Fibroblast of skin of back (primary cell): ENCODE data around the gene MRPL11.
"Not testable (repeated sequence)": the region's sequence is repeated elsewhere in the genome, so short reads cannot be mapped to it uniquely, and the experiment has no call there.

ENCODE experiments used
- DNase-seq: peaks from one replicate; pipeline ENCODE4 v3.0.0-alpha.2; 2013

Gene MRPL11

DNA sequence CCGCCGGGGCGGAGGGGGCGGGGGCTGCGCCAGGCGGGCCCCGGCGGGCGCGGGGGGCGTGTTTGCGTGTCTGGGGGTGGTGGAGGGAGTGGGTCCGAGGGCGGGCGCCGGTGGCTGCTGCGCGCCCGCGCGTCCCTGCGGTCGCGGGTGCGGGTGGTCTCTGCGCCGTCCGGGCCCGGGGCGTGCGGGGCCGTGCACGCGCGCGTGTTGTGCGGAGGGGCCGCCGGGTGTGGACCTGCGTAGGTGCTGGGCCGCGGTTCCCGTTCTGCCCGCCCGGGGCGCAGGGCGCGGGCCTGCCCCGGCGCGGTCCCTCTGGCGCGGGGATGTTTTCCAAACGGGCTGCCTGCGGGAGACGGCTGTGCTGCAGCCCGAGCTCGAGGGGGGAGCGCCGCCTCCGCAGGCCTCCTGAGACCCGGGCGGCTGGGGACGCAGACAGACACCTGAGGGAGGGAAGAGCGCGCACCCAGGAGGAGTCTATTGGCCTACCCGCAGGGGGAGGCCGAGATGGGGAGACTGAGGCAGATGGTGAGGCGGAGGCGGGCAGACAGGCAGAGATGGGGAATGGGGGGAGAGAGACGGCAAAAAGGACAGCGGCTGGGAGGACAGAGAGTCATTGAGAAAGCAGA is 28.5 kb upstream of the MRPL11 start:
- peak; percentile 26 for DNase-seq

DNA sequence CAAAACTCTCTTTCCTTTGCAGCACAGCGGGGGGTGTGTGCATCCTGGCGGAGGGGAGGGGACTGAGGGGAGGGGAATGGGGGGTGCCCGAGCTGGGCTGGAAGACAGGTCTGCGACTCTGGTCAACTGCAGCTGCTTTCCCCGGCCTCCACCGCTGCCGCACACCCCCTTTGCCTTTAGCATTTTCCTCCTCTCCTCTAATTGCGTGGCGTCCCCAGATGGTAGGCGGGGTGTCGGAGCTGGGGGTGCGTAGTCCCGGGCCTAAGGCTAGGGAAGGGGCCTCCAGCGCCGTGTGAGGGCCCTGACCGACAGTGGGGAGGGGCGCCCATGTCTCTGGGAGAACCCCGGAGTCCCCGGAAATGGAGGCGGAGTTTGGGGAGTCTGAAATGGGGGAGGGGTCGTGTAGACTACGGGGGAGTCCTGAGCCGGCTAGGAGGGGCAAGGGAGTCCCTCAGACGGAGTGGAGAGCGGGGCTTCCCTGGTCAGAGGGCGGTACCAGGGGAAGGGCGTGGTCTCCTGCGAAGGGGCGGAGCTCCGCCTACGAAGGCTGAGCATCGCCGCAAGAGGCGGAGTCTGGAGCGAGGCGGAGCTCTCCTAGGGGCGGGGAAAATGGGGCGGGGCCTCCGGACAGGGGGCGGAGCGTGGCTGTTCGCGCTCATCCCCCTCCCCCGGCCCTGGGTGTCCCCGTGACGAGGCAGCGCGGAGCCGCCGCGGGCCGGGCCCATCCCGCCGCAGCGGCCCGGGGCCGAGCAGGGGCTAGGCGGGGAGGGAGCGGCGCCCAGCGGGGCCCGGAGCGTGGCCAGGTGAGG is 27.8 kb upstream of the MRPL11 start, which contains the start of gene PELI3:
TSS of gene PELI3 (plus strand) at position 681 of the 809 bp plus-strand sequence. CDS start 1,224 bp downstream, outside the sequence.
- peak; percentile 85 for DNase-seq

DNA sequence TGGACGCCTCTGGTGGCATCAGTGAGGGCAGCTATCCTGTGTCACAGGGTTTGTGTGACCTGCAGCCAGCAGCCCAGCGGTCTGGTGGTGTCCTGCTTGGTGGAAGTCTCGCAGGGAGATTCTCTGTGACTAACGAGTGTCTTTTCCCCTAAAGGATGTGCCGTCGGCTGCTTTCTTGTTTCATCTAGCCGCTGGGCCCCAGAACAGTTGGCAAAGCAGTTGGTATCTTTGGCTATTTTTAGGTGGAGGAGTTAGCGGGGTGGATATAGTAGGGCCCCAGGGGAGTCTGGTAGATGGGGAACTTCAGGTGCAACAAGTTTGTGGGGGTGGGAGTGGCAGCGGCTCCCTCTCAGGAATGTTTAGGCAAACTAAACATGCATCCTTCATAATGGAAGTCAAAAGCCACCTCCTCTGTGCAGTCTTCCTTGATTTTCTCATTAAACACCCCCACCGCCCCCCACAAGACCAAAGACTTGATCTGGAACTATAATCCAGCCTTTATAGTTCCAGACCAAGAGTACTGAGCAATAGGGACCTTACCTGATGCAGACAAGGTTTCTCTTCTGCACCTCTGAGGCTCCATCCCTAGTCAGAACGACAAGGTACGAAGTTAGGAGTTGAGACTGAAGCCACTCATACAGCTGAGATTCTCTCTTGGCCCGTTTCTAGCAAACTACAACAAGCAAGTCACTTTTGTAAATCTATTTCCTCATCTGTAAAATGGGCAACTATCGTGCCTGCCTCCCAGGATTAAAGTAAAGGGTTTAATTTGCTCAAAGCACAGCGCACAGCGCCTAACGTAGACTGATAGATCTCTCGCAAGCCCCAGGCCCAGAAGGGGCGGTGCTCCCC is 27.0 kb upstream of the MRPL11 start:
- DNase-seq = no peak

DNA sequence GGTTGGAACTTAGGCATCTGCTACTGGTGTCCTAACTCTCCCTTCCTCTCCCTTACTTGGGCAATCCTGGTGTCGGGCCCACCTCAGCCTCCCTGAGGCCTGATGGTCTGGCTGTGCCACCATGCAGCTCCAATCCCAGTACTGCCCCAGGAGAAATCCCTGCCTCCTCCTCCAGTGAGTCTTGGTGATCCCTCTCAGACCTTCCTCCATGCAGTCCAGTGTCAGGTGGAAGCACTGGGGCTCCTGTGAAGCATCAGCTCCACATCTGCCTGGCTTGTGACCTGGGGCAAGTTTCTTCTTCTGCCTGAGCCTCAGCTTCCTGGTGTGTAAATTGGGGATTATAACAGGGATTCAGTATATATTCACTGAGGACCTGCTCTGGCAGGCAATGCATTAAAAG is 26.3 kb upstream of the MRPL11 start:
- DNase-seq = no peak

DNA sequence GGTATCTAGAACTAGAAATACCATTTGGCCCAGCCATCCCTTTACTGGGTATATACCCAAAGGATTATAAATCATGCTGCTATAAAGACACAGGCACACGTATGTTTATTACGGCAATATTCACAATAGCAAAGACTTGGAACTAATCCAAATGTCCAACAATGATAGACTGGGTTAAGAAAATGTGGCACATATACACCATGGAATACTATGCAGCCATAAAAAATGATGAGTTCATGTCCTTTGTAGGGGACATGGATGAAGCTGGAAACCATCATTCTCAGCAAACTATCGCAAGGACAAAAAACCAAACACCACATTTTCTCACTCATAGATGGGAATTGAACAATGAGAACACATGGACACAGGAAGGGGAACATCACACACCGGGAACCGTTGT is 25.5 kb upstream of the MRPL11 start:
- not testable (repeated sequence) for DNase-seq

DNA sequence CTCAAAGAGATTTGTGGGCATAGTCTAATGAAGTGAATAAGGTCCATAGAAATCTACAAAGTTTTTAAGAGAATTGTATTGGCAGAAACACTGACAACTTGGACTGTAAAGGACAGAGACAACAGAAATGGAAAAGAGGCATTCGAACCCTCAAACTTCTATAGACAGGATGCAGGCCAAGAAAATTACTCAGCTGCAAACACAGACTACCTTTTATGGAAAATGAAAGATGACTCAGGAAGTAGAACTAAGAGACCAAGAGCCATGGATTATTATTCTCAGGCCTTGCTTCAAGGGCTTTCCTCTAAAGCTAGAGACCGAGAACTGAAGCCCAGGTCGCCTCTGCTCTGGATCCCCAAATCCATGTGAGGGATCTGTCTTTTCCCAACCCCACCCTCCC is 24.3 kb upstream of the MRPL11 start:
- DNase-seq = no peak

DNA sequence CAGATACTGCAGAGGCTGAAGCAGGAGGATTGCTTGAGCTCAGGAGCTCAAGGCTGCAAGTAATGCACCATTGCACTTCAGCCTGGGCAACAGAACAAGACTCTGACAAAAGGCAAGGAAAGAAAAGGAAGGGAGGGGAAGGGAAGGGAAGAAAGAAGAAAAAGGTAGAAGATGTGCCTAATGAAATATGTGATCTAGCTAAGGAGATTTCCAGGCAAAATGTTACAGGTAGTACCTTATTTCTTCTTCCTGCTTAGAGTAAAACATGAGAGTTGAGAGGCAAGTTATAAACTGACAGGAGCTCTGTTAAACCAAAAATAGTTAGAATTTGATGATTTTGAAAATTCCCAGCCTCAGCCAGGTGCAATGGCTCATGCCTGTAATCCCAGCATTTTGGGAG is 23.4 kb upstream of the MRPL11 start:
- DNase-seq = no peak

DNA sequence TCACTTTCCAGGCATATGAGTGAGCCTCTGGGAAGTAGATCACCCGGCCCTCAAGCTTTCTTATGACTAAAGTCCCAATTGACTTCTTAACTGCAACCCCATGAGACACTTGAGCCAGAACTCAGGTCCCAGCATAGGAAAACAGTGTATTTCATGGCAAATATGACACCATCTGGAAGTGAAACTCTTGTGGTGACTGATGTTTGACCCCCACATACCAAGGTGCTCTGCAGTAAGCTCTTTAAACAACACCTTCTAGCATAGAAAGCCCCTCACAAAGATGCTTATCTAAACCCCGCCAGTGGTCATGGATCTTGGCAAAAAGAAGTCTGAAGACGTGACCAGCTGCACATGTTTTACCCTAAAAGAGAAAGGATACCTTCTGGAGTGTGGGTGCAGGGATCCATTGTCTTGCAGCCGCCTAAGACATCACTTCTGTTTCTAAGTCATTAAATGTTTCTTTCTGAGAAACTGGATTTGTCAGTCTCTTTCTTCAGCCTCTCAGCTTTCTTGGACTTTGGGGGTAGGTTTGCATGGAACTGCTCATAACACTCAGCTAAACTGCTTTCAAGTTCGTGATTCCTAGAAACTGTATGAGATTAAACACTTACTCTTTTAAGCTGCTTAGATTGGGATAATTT is 20.6 kb upstream of the MRPL11 start:
- DNase-seq = no peak

DNA sequence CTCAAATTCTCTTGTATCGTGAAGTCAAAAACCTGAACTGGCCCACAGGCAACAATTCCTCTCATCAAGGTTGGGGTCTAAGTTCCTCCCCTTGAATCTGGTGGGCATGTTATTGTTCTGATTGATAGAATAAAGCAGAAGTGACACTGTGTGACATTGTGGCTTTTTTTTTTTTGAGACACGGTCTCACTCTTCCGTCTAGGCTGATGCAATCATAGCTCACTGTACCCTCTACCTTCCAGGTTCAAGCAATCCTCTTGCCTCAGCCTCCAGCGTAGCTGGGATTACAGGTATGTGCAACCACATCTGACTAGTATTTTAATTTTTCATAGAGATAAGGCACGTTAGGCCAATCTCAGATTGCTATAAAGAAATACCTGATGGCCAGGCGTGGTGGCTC is 19.2 kb upstream of the MRPL11 start:
- DNase-seq = no peak

DNA sequence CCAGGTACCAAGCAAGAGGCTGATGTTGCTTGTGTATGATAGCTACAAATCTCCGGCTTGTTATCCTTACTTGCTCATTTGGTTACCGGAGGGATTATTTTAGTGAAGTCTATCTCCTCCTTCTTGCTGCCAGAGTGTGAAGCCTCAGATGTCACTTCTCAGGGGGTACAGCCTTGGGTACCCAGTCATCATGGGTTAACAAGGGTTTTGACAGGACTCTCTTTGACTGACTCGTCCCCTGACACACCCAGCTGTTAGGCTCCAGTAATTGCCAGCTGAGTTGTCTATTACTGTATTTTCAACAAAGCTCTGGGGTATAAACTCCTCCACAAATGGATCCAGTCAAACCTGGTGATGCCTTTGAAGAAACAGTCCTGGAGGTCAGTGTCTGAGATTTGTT is 16.2 kb upstream of the MRPL11 start:
- DNase-seq = no peak

DNA sequence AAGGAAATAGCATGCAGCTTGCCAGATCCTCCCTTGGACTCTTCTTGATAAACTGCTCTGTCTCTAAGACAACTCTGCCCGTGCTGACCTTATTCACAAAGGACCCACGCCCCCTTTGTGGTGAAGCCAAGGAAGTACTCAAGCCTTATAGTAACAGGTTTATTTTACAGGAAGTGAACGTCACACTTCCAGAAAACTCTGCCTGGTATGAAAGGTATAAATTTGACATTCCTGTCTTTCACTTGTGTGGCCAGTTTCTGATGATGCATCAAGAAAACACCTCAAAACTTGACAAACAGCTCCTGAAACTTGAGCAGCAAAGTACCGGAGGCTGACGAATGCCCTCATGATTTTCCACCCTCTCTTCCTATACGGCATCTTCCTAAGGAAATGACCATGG is 15.6 kb upstream of the MRPL11 start:
- no peak for DNase-seq

DNA sequence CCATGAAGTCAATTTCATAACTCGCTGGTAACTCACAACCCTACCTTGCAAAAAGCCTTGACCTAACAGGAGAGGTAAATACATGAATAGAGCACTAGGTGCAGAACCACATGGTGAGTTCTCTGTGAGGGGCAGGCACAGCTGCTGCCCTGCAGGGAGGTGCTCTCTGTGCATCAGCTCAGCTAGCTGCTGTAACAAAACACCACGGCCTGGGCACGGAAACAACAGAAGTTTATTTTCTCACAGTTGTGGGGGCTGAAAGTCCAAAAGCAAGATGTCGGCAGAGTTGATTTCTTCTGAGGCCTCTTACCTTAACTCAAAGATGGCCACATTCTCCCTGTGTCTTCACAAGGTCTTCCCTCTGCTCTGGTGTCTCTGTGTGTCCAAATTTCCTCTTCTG is 13.0 kb upstream of the MRPL11 start:
- no peak for DNase-seq

DNA sequence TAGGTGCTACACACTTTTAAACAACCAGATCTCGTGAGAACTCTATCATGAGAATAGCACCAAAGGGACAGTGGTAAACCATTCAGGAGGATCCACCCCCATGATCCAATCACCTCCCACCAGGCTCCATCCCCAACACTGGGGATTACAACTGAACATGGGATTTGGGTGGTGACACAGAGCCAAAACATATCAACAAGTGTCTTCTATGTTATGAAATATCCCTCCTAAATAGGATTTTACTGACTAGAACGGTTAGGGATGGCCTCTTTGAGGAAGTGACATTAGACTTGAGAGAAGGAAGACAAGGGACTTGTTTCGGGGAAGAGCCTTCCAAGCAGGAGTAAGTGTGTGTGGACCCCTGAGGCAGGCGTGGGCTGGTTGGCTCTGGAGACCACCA is 11.9 kb upstream of the MRPL11 start:
- no peak for DNase-seq

DNA sequence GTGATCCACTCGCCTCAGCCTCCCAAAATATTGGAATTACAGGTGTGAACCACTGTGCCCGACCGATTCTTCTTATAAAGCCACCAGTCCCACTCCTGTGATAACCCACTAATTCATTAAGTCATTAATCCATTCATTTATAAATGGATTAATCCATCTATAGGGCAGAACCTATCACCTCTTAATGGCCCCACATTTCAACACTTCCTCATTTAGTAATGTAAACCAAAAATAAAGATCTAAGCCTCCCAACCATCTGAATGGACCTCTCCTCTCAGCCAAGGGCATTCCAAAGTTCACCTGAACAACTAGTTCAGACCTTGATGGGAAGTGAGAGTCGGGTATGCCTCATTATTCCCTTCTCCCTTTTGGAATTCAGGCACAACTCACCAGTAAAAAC is 9.9 kb upstream of the MRPL11 start:
- no peak for DNase-seq

DNA sequence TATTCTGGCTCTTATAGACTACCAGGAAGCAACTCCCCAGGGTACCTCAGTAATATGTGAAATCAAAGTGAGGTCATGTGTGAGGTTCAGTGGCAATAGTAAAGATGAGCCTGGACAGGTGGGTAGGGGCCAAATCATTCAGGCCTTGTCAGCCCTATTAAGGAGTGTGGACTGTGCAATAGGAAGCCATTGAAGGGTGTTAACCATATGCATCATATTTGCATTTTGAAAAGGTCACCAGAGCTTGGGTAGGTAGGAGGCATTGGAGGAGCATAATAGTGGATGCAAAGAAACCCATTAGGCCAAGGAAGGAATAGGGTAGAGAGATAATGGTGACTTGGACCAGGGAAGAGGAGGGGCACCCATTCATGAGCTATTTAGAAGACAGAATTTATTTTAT is 8.4 kb upstream of the MRPL11 start:
- DNase-seq = no peak

DNA sequence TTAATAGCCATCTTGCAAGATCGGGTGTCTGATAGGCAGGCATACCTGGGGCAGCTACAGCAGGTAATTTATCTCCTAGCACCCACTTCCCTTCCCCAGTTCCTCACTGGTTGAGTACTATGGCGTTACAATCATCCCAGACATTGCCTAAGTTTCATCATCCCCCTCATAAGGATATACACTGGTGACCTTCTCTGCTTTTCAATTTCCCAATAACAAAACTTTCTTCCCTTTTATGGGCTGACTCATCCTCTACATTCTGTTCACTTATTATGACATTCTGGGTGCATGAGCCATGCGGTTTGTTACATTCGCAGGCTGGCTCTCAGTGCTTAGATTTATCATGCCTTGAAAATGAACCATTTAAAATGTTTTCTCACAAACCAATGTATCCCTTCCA is 5.0 kb upstream of the MRPL11 start:
- DNase-seq = peak; percentile 53

DNA sequence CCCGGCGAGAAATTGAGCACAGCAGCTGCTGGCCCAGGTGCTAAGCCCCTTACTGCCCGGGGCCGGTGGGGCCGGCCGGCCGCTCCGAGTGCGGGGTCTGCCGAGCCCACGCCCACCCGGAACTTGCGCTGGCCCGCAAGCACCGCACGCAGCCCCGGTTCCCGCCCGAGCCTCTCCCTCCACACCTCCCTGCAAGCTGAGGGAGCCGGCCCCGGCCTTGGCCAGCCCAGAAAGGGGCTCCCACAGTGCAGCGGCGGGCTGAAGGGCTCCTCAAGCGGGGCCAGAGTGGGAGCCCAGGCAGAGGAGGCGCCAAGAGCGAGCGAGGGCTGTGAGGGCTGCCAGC is 2.3 kb upstream of the MRPL11 start:
- DNase-seq = not testable (repeated sequence)

DNA sequence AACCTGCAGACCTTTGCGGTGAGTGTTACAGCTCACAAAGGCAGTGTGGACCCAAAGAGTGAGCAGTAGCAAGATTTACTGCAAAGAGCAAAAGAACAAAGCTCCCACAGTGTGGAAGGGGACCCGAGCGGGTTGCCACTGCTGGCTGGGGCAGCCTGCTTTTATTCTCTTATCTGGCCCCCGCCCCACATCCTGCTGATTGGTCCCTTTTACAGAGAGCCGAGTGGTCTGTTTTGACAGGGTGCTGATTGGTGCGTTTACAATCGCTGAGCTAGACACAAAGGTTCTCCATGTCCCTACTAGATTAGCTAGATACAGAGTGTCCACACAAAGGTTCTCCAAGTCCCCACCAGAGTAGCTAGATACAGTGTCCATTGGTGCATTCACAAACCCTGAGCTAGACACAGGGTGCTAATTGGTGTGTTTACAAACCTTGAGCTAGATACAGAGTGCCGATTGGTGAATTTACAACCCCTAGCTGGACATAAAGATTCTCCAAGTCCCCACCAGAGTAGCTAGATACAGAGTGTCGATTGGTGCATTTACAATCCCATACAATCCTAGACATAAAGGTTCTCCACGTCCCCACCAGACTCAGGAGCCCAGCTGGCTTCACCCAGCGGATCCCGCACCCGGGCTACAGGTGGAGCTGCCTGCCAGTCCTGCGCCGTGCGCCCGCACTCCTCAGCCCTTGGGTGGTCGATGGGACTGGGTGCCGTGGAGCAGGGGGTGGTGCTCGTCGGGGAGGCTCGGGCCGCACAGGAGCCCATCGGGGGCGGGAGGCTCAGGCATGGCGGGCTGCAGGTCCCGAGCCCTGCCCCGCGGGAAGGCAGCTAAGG is 1.7 kb upstream of the MRPL11 start:
- not testable (repeated sequence) for DNase-seq

DNA sequence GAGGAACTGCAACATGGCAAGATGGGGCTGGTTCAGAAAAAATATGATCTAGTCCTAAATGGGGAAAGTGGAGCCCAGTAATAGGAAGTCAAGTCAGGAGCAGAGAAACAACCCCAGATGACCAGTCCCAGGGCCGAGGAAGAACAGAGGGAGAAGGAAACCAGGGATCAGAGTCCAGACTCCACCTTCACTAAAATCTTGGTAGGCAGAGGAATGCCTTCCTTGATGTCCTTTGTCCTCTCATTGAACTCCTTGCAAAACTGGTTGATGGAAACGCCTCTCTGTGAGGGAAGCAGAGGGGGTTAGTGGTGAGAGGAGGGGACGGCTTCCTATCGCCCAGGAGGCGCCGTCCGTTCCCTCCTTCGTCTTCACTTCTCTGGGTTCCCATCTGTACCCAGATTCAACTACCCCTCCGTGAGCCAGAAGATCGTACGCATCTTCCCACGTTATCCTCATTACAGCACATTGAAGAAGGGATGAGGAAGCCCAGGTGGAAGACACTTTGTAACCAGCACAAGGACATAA is 607 bp downstream of the MRPL11 start:
- DNase-seq = no peak

DNA sequence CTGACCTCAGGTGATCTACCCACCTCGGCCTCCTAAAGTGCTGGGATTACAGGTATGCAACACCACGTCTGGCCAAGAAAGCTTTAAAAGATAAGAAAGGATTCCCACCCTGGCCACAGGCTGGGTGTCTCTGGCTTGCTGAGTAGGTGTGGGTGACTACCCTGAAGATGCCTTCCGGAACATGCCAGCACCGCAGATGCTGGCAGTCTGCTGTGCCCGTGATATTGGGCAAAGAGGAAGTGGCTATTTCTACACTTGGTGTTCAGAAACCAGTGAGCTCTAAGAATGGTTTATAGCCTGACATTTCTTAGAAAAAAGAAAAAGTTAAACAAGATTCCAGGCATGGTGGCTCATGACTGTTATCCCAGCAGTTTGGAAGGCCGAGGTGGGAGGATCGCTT is 6.1 kb downstream of the MRPL11 start:
- no peak for DNase-seq

DNA sequence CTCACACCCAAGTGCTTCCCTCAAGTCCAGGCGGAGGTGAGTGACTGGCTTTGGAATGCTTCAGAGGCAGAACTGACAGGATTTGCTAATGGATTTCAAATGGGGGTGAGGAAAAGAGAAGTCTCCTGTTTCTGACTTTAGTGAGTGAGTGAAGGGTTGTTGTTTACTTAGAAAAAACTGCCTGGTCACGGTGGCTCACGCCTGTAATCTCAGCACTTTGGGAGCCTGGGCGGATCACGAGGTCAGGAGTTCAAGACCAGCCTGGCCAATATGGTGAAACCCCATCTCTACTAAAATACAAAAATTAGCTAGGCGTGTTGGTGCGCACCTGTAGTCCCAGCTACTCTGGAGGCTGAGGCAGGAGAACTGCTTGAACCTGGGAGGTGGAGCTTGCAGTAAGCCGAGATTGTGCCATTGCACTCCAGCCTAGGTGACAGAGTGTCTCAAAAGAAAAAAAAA is 6.7 kb downstream of the MRPL11 start:
- not testable (repeated sequence) for DNase-seq

DNA sequence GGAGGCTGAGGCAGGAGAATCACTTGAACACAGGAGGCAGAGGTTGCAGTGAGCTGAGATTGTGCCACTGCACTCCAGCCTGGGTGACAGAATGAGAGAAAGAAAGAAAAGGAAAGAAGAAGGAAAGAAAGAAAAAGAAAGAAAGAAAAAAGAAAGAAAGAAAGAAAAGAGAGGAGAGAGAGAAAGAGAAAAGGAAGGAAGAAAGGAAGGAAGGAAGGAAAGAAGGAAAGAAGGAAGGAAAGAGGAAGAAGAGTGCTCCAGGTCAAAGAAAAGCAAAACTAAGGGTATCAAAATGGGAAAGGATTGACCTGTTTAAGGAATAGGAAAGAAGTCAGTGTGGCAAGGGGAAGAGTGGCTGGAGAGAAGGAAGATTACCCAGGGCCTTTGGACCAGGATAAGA is 7.4 kb downstream of the MRPL11 start:
- DNase-seq = not testable (repeated sequence)
